CD4-positive, alpha-beta T cell treated with Interleukin-2 at 100 ng/mL for 4 hours (primary cell): Measurements from ENCODE around the gene PCED1B.
A peak's percentile ranks its signal among the peaks of the same experiment; 100 is the strongest.

ENCODE experiments used
- DNase-seq: peaks from one replicate; pipeline ENCODE4 v3.0.0-alpha.2; 2020; ENCODE audit warnings: low spot score

The PCED1B gene

GRCh38 chr12:47120736-47121135 is 41.3 kb downstream of the PCED1B start:
- no peak for DNase-seq

DNA sequence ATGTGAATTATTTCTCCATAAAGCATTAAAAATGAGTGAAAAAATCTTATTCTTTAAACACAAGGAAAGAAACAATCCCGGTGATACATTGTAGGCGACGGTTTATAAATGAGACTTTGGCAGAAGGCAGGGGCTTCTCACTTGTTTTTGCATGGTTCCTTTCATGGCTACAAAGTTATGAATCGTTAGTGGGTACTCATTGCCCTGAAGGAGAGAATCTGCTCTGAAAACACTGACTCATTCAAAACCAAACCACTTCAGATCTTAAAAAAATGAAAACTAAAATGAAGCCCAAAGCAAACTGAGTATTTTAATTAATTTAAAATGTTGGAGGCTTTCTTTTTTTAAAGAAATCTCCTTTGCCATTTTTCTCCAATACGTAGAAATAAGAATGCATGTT is 41.7 kb downstream of the PCED1B start:
- no peak for DNase-seq

DNA sequence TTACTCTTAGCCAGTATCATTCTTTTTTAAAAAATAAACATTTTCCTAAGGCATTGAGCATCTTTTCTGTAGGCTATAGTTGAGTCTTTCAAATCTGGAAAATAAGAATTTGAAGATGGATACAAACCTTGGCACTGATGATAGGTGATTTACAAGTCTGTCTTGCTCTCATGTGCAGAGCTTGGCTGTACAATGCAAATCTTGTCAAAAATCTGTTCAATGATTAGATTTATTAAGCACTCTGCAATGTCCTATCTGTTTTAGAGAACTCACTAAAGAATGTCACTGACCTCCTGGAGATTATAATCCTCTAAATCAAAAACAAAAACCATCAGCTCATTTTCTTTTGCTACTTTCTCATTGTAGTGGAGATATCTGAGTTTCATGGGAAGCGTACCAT is 43.2 kb downstream of the PCED1B start:
- DNase-seq = no peak

DNA sequence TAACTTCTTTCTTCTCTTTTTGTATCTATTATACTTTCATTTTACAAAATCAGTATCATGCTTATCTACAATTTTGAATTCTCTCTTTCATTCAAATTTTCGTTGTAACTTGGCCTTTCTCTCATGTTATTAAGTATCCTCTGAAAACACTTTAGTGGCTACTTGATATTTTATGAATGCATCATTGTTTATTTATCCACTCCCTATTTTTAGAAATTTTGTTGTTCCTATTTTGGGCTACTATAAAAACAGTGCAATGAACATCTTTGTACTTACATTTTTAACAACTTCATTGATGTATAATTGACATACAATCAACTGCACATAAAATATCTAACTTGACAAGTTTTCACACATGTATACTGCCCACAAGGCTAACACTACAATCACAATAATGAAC is 44.3 kb downstream of the PCED1B start:
- DNase-seq = no peak

DNA sequence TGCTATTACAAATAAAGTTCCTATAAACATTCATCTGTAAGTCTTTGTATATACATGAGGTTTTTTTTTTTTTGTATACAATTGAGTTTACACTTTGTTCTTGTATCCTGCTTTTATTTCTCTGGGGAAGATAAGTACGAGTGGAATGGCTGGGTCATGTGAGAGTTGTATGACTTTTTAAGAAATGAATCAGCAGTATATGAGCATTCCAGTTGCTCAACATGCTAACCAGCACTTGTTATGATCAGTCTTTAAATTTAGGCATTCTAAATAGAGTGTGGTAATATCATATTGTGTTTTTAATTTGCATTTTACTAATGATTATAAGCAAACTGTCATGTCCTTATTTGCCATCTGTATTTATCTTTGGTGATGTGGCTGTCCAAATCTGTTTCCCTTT is 45.0 kb downstream of the PCED1B start:
- no peak for DNase-seq

DNA sequence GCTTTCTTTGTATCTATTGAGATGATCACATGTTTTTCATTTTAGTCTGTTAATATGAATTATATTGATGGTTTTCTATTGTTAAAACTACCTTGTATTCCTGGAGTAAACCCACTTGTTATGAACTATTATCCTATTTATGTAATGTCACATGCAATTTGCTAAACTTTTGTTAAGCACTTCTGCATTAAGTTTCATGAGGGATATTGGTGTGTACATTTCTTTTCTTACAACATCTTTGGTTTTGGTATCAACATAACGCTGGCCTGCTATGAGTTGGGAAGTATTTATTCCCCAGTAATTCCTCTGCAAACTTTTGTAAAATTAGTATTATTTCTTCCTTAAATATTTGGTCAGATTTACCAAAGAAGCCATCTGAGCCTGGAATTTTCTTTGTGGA is 46.8 kb downstream of the PCED1B start:
- no peak for DNase-seq

GRCh38 chr12:47131011-47131410 is 51.6 kb downstream of the PCED1B start:
- no peak for DNase-seq

- DNase-seq = no peak
Observed at GRCh38 chr12:47134005-47134404, 54.6 kb downstream of the PCED1B start.

- DNase-seq = no peak
Observed at GRCh38 chr12:47135578-47135977, 56.2 kb downstream of the PCED1B start.

DNA sequence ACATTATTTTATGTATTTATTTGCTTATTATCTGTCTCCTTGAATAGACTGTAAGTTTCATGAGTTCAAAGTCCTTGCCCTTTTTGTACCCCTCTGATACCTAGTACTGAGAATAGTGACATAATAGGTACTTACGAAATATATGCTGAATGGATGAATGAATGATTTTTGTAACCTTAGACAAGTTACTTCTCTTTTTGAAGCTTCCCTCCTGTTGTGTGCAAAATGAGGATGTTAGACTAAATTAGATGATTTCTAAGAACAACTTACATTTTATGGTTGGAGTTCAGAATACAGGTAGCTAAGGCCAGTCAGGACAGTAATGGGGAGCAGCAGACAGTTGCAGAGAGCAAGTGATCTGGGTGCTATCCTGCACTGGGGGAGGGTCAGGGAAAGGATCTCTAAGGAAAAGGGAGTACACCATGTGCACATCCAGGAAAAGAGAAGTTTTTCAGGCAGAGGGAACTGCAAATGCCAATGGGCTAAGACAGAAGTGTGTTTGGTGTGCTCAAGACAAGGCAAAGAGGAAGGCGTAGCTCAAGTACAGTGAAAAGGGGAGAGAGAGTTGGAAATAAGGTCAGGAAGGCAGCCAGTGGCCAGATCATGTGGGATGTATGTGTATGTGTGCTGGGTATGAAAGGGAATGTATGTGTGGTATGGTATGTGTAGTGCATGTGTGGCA is 59.7 kb downstream of the PCED1B start:
- DNase-seq = no peak

DNA sequence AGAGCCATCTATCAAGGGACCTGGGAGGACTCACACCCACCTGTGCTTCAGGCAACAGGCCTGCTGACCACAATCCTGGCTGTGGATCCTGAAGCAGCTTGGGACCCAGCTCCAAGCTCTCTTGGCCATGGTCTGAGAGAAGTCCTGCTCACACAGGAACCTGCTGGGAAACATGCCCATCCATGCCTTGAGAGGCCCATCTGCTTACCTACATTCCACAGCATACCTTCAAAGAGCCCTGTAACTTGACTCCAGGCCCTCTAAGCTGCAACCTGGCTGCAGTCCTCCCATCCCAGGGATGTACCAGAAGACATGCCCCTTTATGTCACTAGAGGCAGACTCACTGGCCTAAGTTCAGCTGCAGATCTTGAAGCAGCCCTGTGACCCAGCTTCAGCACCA is 62.0 kb downstream of the PCED1B start:
- no peak for DNase-seq

- DNase-seq = no peak
Observed at GRCh38 chr12:47144769-47145168, 65.3 kb downstream of the PCED1B start.

- no peak for DNase-seq
Observed at GRCh38 chr12:47145188-47145587, 65.8 kb downstream of the PCED1B start.

- DNase-seq = no peak
Observed at GRCh38 chr12:47147739-47148138, 68.3 kb downstream of the PCED1B start.

- DNase-seq = no peak
Observed at GRCh38 chr12:47149146-47149545, 69.7 kb downstream of the PCED1B start.

- DNase-seq = no peak
Observed at GRCh38 chr12:47152095-47152494, 72.7 kb downstream of the PCED1B start.

DNA sequence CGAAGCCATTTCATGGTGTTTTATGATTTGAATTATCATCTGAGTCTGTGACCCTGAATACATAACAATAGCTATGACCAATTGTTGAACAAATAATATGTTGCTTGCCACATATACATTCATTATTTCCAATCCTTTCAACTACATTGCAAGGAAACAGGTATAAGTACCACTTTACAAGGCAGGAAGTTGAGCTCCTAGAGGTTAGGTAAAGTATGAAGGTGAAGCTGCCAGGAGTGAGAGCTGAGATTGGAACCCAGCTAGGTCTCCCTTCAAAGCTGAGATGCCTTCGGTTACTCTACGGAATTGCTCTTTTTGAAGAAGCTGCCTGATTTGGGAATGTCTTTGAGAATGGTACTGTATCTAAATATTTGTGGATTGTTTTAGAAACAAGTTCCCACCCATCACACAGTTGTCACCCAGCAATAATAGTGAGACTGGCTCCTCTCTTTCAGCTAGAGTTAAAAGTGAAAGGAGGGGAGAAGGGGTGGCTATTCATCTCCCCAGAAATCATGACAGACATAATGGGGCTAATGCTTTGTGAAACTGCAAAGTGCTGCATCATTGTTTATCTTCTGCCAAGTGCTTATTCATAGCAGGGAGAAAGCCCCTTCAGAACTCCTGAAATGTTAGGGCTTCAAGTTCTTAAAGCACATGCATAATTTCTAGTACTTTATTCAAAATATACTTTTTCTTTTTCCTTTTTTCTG is 76.2 kb downstream of the PCED1B start:
- DNase-seq = peak; percentile 40

GRCh38 chr12:47156167-47156736 is 76.8 kb downstream of the PCED1B start:
- DNase-seq = peak; percentile 37

GRCh38 chr12:47158792-47159191 is 79.4 kb downstream of the PCED1B start:
- no peak for DNase-seq

GRCh38 chr12:47159348-47159747 is 79.9 kb downstream of the PCED1B start:
- no peak for DNase-seq

GRCh38 chr12:47160316-47161244 is 81.2 kb downstream of the PCED1B start:
- DNase-seq = no peak

- DNase-seq = no peak
Observed at GRCh38 chr12:47164116-47164515, 84.7 kb downstream of the PCED1B start.
